IgD-negative memory B cell (primary cell): ENCODE results near the gene LRRTM4. TPM values are rescaled to one million over a fixed set of nuclear protein-coding genes. Genes with fewer than 3 reads are reported as not detected.
"Not testable (repeated sequence)": the region's sequence is repeated elsewhere in the genome, so short reads cannot be mapped to it uniquely, and the experiment has no call there.

ENCODE experiments used
- H3K27ac Mint-ChIP-seq, 3 donors: one replicate each; pipeline ENCODE4 v1.8.0; 2020 to 2022; ENCODE audit warnings: mild to moderate bottlenecking in 3 of 3, mixed read lengths in 3 of 3, moderate library complexity in 1 of 3
- H3K27me3 Mint-ChIP-seq: one replicate; pipeline ENCODE4 v1.8.0; 2021; ENCODE audit warnings: mixed read lengths
- H3K36me3 Mint-ChIP-seq: one replicate; pipeline ENCODE4 v1.8.0; 2020; ENCODE audit warnings: mild to moderate bottlenecking, mixed read lengths
- H3K4me1 Mint-ChIP-seq, 3 donors: one replicate each; pipeline ENCODE4 v1.8.0; 2020 to 2022; ENCODE audit warnings: mixed read lengths in 3 of 3, mild to moderate bottlenecking in 1 of 3
- H3K4me3 Mint-ChIP-seq, 4 donors: one replicate each; pipeline ENCODE4 v1.8.0; 2020 to 2022; ENCODE audit warnings: mild to moderate bottlenecking in 4 of 4, mixed read lengths in 4 of 4, moderate library complexity in 3 of 4
- H3K9me3 Mint-ChIP-seq, 3 donors: one replicate each; pipeline ENCODE4 v1.8.0; 2020 to 2021; ENCODE audit warnings: mixed read lengths in 3 of 3, mild to moderate bottlenecking in 1 of 3
- polyA plus RNA-seq: library from polyadenylated mRNA; unstranded; fragments of 300-500 nt; fragmentation: Illumina TruSeq; gene quantifications from one replicate; pipeline ENCODE4 v1.2.3, GENCODE V29; 2021

LRRTM4 gene
- polyA plus RNA-seq, 1 donor from 2014 or later, result not detected

DNA sequence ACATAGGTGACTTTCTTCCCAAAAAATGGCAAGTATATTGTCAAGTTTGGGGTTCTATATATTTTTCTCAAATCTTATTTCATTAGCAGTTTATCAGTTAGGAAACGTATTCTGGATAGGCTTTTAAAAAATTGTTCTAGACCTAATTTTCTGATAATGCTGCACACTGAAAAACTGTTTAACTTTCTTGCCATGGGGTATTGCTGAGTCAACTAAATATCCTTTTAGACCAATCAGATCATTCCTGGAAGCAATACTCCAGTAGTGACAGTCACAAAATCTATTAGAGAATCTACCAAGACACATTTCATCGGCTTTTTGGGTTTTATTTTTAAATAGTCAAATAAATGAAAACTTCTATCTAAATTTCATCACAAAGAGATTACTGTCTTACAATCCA is 440.6 kb downstream of the LRRTM4 start:
- Mint-ChIP-seq H3K9me3 (no peaks in the 10 kb centered on the region), H3K27me3 (no peaks in the 10 kb centered on the region), H3K36me3 (no peaks in the 10 kb centered on the region), H3K27ac (no peak overlapping the region), H3K4me3 (no peak overlapping the region), H3K4me1 (no peaks in the 10 kb centered on the region)

DNA sequence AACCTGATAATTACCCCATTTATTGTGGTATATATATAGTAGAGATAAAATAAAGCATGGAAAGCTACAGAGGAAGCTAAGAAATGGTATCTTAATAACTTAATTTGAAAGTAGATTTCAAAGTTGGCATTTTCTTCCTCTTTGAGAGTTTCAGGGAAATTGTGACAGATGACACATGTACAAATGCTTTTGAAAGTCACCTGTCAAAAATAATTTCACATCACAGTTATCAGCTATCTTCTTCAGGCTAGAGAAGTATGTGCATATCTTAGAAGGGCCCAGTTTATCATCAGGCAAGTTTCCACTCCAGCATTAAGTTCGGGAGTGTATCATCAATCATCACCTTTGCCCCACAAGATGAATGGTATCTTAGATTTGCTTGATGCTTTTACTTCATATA is 457.9 kb downstream of the LRRTM4 start:
- Mint-ChIP-seq H3K4me3 (no peak overlapping the region), H3K27me3 (no peaks in the 10 kb centered on the region), H3K4me1 (no peaks in the 10 kb centered on the region), H3K9me3 (peaks cover 2 to 10% (median 3%) of the 10 kb centered on the region in 3 donors), H3K36me3 (no peaks in the 10 kb centered on the region), H3K27ac (no peak overlapping the region)

DNA sequence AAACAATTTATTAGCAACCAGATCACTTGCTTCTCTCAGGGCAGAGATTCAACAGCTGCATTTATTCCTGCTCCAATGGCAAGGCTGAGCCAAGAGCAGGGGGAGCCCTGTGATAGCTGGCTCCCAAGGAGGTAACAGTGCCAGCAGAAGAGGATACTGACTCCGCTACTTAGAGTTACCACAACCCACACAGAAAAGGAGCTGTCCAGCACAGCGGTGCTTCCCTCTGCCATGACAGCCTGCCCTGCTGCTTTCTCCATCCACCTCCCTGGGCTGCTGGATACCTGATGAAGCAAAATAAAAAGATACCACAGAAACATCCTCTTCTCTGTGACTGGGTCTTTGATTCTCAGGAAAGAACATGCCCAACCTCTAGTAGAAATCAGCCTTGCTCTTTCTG is 467.2 kb downstream of the LRRTM4 start:
- no peaks in the 10 kb centered on the region for H3K36me3 Mint-ChIP-seq
- no peaks in the 10 kb centered on the region for H3K27me3 Mint-ChIP-seq
- no peaks in the 10 kb centered on the region for H3K4me1 Mint-ChIP-seq
- peaks cover 2 to 11% (median 4%) of the 10 kb centered on the region in 3 donors for H3K9me3 Mint-ChIP-seq
- no peak overlapping the region for H3K27ac Mint-ChIP-seq
- no peak overlapping the region for H3K4me3 Mint-ChIP-seq

DNA sequence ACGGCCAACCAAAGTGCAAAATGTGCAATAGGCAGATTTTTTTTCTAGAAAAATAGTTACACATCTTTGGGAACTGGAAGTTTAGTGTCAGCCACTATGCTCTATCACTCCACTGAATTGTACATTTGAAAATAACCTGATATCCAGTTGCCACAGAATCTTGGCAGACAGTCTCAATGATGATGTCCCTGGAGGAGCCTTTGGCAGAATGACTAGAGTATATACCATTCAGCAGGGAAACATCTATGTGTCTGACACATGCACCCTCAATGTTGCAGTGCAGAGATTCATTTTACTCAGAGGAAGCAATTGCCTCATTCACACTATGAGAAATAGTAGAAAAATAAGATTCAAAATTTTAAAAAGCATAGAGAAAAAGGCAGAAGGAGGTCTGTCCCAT is 475.8 kb downstream of the LRRTM4 start:
- no peaks in the 10 kb centered on the region for H3K4me1 Mint-ChIP-seq
- no peak overlapping the region for H3K27ac Mint-ChIP-seq
- peaks cover 0 to 9% (median 3%) of the 10 kb centered on the region in 3 donors for H3K9me3 Mint-ChIP-seq
- H3K27me3 Mint-ChIP-seq, result no peaks in the 10 kb centered on the region
- H3K36me3 Mint-ChIP-seq, result no peaks in the 10 kb centered on the region
- no peak overlapping the region for H3K4me3 Mint-ChIP-seq

DNA sequence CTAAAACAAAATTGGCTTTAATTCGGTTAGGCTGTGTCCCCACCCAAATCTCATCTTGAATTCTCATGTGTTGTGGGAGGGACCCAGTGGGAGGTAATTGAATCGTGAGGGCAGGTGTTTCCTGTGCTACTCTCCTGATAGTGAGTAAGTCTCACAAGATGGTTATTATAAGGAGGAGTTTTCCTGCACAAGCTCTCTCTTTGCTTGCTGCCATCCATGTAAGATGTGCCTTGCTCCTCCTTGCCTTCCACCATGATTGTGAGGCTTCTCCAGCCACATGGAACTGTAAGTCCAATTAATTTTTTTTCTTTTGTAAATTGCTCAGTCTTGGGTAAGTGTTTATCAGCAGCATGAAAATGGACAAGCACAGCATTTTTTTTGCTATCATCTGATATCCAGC is 476.7 kb downstream of the LRRTM4 start:
- H3K9me3 Mint-ChIP-seq, result peaks cover 0 to 12% (median 3%) of the 10 kb centered on the region in 3 donors
- H3K27me3 Mint-ChIP-seq, result not testable (repeated sequence)

DNA sequence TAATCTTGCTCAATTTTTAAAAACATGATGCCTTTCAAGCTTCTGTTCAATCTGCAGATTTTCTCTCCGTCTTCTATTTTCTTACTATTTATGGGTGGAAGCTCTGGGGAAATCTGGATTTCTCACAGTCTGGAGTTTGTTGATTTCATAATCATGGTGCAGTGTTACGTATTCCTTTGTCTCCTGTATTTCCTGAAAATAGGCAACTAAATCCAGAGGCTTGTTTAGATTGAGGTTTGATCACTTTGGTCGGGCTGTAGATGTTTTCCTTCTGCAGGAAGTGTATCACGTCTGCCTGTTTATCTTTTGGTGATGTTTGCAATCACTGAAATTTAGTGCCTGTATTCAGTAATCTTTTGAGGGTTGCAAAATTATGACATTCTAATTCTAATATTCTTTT is 487.7 kb downstream of the LRRTM4 start:
- no peaks in the 10 kb centered on the region for H3K27me3 Mint-ChIP-seq
- no peaks in the 10 kb centered on the region for H3K4me1 Mint-ChIP-seq
- H3K27ac Mint-ChIP-seq, result no peak overlapping the region
- H3K36me3 Mint-ChIP-seq, result peaks cover 4% of the 10 kb centered on the region
- H3K4me3 Mint-ChIP-seq, result no peak overlapping the region
- peaks cover 0 to 2% (median 0%) of the 10 kb centered on the region in 3 donors for H3K9me3 Mint-ChIP-seq

More for the DNA sequence above, 476.7 kb downstream of the LRRTM4 start:
- not testable (repeated sequence) for H3K4me3 Mint-ChIP-seq, H3K4me1 Mint-ChIP-seq, H3K36me3 Mint-ChIP-seq, H3K27ac Mint-ChIP-seq

DNA sequence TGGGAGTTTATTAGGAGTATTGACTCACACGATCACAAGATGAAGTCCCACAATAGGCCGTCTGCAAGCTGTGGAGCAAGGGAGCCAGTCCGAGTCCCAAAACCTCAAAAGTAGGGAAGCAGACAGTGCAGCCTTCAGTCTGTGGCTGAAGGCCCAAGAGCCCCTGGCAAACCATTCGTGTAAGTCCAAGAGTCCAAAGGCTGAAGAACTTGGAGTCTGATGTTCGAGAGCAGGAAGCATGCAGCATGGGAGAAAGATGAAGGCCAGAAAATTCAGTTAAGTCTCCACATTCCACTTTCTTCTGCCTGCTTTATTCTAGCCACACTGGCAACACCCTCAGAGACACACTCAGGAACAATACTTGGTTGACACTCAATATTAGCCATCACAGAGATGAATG is 492.9 kb downstream of the LRRTM4 start:
- not testable (repeated sequence) for H3K4me1 Mint-ChIP-seq, H3K27ac Mint-ChIP-seq, H3K4me3 Mint-ChIP-seq, H3K36me3 Mint-ChIP-seq, H3K27me3 Mint-ChIP-seq, H3K9me3 Mint-ChIP-seq

DNA sequence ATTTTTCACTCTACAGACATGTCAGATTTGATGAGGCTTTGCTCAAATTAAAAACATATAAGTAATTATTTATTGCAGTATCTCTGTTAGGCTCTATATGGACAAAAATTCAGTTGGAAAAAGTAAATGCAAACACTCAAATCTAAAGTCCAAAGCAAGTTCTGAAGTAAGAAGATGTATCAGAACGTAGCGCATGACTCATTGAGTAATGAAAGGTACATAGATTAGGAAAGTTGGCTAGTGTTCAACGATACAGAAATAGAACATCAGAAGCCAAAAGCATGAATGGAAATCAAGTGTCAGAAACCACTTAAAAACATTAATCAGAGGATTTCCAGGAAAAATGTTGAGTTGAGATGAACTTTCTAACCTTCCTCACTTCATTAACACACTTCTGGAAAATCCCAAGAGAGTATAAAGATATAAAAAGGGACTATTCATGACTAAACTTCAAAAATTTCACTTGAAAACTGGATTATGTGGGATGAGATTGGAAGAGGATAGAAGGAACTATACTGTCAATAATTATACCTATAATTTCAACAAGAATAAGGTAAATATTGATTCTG is 494.1 kb downstream of the LRRTM4 start:
- Mint-ChIP-seq H3K27ac (no peak overlapping the region), H3K4me3 (no peak overlapping the region), H3K9me3 (peaks cover 2 to 13% (median 6%) of the 10 kb centered on the region in 3 donors), H3K27me3 (no peaks in the 10 kb centered on the region), H3K36me3 (no peaks in the 10 kb centered on the region), H3K4me1 (no peaks in the 10 kb centered on the region)

DNA sequence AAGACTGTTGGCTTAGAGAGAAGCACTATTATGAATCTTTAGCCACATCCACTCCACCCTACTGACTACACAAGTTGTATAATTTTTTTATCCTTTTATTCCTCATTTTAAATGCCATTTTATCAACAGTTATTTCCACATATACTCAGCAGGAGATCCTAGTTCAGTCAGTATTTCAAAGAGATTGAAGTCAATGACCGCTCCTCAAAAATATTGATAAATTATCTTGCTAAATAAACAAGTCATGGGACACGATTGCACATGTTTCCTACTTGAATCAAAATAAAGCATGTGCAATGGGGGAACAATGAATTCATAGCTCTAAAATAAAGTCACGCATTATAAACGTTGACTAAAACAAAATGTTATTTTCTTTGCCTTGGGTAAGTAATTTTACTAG is 496.5 kb downstream of the LRRTM4 start:
- Mint-ChIP-seq H3K9me3 (peaks cover 2 to 13% (median 6%) of the 10 kb centered on the region in 3 donors), H3K27me3 (no peaks in the 10 kb centered on the region), H3K4me1 (no peaks in the 10 kb centered on the region), H3K4me3 (no peak overlapping the region), H3K36me3 (no peaks in the 10 kb centered on the region), H3K27ac (no peak overlapping the region)

DNA sequence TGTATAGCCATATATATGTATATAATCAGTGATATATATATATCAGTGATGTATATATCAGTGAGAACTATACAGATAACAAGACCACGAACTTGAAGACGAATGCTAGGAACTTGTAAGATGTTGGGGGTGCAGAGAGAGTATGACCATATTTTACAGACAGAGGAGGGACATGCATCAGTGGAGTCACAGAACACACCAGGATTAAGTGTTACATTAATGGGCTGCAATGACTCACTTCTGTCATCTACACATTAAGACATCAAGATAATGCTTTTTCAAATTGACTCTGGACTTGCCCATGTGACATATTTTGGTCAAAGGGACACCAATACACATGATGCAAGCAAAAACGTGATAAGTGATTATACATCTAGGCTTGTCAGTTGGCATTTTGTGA is 501.0 kb downstream of the LRRTM4 start:
- H3K36me3 Mint-ChIP-seq, result no peaks in the 10 kb centered on the region
- peaks cover 2 to 13% (median 5%) of the 10 kb centered on the region in 3 donors for H3K9me3 Mint-ChIP-seq
- H3K27ac Mint-ChIP-seq, result no peak overlapping the region
- no peak overlapping the region for H3K4me3 Mint-ChIP-seq
- H3K4me1 Mint-ChIP-seq, result no peaks in the 10 kb centered on the region
- no peaks in the 10 kb centered on the region for H3K27me3 Mint-ChIP-seq

DNA sequence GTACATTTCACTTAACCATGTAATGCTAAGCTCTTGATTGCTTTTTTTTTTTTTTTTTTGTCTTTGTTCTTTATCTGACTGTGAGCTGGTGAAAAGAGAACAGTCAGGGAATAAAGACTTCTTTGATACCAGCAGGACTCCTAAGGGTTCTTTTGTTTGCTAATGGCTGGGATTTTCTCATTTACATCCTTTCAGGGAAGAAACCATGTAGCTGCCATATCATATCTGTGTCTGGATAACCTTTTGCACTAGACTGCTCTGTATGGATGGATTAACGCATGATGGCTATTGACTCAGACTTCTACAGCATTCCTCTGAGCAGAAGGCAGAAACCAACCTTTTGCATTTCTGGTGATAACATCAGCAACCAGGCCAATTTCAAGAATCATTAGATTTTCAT is 504.0 kb downstream of the LRRTM4 start:
- no peaks in the 10 kb centered on the region for H3K4me1 Mint-ChIP-seq

DNA sequence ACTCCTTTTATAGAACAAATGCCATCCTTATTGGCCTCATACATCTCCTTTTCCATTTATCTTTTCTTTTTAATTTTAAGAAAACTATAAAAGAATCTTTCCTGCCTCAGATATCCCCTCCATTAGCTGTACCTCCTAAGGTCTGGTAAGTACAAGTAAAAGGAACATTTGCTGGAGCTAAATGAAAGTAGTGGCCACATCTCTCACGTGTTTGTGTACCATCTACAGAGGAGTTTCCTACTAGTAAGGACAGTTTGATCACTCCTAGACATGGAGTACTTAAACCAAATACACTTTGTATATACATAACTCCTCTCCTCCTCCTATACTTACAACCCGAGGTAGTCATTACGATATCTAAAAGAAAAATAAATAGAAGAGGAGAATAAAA is 504.8 kb downstream of the LRRTM4 start:
- no peaks in the 10 kb centered on the region for H3K27me3 Mint-ChIP-seq
- H3K9me3 Mint-ChIP-seq, result peaks cover 0 to 3% (median under 1%) of the 10 kb centered on the region in 3 donors
- H3K27ac Mint-ChIP-seq, result no peak overlapping the region
- no peaks in the 10 kb centered on the region for H3K4me1 Mint-ChIP-seq
- no peaks in the 10 kb centered on the region for H3K36me3 Mint-ChIP-seq
- H3K4me3 Mint-ChIP-seq, result no peak overlapping the region

More for the DNA sequence above, 504.0 kb downstream of the LRRTM4 start:
- Mint-ChIP-seq H3K36me3 (no peaks in the 10 kb centered on the region), H3K4me3 (no peak overlapping the region), H3K9me3 (peaks cover 0 to 3% (median under 1%) of the 10 kb centered on the region in 3 donors), H3K27me3 (no peaks in the 10 kb centered on the region), H3K27ac (no peak overlapping the region)

DNA sequence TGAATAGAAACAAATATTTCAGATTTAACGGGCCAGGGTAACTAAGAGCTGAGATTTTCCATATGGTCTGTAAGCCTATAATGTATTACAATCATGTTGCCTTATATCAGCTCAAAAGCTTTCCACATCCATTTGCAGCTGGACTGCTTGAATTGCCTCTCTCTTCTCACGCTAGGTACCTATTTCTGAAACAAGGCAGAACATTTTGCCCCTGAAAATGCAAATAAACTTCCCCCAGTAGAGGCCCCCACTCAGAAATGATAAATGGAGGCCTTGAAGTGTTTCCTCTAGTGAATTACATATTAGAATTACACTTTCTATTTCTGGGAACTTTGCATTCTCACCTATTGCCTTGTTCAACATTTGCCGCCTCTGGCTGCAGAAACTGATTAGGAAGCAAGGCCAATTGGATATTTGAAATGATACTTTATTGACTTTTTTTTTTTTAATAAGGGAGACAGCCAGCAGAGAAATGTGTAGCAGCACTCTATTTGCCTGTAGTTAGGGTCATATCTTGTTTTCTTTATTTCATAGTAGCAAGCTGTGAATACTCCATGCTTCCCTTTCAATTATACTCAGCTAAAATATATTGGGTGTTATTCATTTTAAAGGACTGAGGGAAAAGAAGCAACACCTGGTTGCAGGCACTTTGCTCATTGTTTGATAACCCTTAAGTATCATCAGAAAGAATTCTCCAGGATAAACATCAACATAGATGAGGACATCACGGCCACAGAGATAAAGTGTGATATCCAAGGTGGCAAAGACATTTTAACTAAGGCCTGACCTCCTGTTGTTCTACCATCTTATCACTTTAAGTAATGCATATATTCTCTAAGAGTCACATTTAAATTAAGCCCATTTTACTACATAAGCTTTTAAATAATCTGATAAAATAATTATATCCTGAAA is 505.5 kb downstream of the LRRTM4 start:
- H3K9me3 Mint-ChIP-seq, result peaks cover 0 to 2% (median 1%) of the 10 kb centered on the region in 3 donors
- H3K36me3 Mint-ChIP-seq, result no peaks in the 10 kb centered on the region
- no peaks in the 10 kb centered on the region for H3K4me1 Mint-ChIP-seq
- H3K27me3 Mint-ChIP-seq, result no peaks in the 10 kb centered on the region
- no peak overlapping the region for H3K4me3 Mint-ChIP-seq
- no peak overlapping the region for H3K27ac Mint-ChIP-seq

DNA sequence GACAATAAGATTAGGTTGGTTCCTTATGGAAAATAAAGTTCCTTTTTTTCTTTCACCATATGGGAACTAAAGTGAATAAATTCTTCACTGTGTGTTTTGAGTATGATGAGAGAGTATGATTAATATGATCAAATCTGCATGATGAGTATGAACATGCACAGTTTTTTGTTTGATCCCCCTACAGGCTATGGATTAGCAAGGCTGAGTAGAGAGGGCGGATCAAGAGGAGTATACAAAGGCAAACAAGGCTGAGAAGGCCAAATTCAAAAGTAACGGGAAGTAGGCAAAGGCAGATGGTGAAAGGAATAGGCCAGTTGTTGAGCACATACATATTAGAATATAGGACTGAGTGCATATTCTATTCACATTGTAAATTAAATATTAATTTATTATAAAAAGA is 508.2 kb downstream of the LRRTM4 start:
- H3K4me1 Mint-ChIP-seq, result no peaks in the 10 kb centered on the region
- no peaks in the 10 kb centered on the region for H3K27me3 Mint-ChIP-seq
- H3K9me3 Mint-ChIP-seq, result peaks cover 0 to 3% (median 2%) of the 10 kb centered on the region in 3 donors
- no peaks in the 10 kb centered on the region for H3K36me3 Mint-ChIP-seq
- H3K27ac Mint-ChIP-seq, result no peak overlapping the region
- H3K4me3 Mint-ChIP-seq, result no peak overlapping the region

DNA sequence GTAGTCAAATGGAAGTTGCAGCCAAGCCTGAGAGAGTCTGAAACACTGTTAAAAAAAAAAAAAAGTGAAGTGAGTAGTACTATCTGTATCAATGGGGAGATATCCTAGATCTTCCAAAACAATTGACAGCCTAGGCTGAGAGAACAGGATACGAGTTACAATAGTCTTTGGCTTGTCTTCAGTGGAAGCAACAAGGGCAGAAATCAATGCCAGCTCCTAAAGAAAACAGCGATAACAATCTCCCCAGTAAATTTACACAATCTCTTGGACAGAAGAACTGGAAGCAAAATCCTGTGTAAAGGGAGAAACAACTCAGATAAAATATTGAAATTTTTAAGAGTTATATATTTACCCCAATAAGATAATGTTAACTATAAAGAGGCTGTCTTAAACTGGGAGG is 508.7 kb downstream of the LRRTM4 start:
- Mint-ChIP-seq H3K4me1 (no peaks in the 10 kb centered on the region), H3K36me3 (no peaks in the 10 kb centered on the region), H3K9me3 (peaks cover 0 to 3% (median 2%) of the 10 kb centered on the region in 3 donors), H3K27me3 (no peaks in the 10 kb centered on the region), H3K27ac (no peak overlapping the region), H3K4me3 (no peak overlapping the region)

DNA sequence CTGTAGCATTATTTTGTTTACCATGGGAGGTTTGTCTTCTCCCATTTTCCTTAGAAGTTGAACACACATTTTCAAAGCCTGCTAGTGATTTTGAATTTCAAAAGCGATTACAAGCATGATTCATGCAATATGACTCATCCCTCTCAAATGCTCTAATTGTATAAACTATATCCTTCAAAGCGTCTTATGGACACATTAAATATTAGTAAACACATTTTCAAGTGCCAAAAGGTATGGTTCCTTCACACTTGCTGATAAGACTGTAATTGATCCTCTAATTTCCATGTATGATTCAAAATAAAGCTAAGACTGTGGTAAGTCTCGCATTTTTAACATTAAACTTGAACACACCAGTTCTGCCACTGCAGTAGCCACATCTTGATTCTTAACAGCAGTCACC is 512.9 kb downstream of the LRRTM4 start:
- Mint-ChIP-seq H3K36me3 (no peaks in the 10 kb centered on the region), H3K27ac (no peak overlapping the region), H3K4me1 (no peaks in the 10 kb centered on the region), H3K9me3 (peaks cover 1 to 10% (median 4%) of the 10 kb centered on the region in 3 donors), H3K27me3 (no peaks in the 10 kb centered on the region), H3K4me3 (no peak overlapping the region)
